ENCODE results near the gene ONECUT3.

DNA sequence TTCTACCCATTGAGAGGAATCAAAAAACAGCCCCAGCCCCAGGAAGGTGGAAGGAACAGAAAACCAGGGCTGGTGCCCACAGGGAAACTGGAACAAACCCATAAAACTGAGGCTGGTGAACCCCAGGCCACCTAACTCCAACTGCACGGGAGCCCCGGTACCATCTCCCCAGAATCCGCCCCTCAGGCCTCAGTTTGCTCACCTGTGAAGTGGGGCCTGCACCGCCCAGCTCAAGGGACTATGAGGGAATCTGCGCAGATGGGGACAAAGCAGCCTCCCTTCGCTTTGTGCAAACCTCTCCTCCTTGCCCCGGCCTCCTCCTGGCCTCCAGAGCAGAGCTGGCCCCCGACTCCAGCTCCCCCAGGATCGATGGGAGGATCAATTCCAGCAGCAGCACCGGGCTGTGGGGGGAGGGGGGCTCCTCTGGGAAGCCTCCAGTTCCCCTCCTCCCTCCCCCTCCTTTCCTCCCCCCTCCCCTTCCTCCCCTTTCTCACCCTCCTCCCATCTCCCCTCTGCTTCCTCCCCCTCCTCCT is 9.1 kb upstream of the ONECUT3 start:
- TF ChIP-seq CTCF (IDR thresholded peaks at IDR 0.05; ENCODE audit: low read length): no peak
- TF ChIP-seq EZH2 (optimal IDR thresholded peaks at IDR 0.05; ENCODE audit: low read depth, low read length): no peak
